Stimulated activated naive CD8-positive, alpha-beta T cell treated with anti-CD3 and anti-CD28 coated beads, Interleukin-15, Interleukin-2, amounts not matched to agents 100 ng/mL and 50 ng/mL, for 24 hours (primary cell): ENCODE results near the gene CABCOCO1.
"Not testable (repeated sequence)": the region's sequence is repeated elsewhere in the genome, so short reads cannot be mapped to it uniquely, and the experiment has no call there.

Source experiments
- H3K27ac Mint-ChIP-seq: one replicate; pipeline ENCODE4 v1.8.0; 2021; ENCODE audit warnings: mild to moderate bottlenecking, mixed read lengths
- H3K27me3 Mint-ChIP-seq: one replicate; pipeline ENCODE4 v1.8.0; 2021; ENCODE audit warnings: mixed read lengths
- H3K36me3 Mint-ChIP-seq: one replicate; pipeline ENCODE4 v1.8.0; 2021; ENCODE audit warnings: low read depth, mixed read lengths
- H3K4me1 Mint-ChIP-seq: one replicate; pipeline ENCODE4 v1.8.0; 2021; ENCODE audit warnings: low read depth, mixed read lengths
- H3K4me3 Mint-ChIP-seq: one replicate; pipeline ENCODE4 v1.8.0; 2021; ENCODE audit warnings: mild to moderate bottlenecking, mixed read lengths
- H3K9me3 Mint-ChIP-seq: one replicate; pipeline ENCODE4 v1.8.0; 2021; ENCODE audit warnings: mixed read lengths

The CABCOCO1 gene

DNA sequence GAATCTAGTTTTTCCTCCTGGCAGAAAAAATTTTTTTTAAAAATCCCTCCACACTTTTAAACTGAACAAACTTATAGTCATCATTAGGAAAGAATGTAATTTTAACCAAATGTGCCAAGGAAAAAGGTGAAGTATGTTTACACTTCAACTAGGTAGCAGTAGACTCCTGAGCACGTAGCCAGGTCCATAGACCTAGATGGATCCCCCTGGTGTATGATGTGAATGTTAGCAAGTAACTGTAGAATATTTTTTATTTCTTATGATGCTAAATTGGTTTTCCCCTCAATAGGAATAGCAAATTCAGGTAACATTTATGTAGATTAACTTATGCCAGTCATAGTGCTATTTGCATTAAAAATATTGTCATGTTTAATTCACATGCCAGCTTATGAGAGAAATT lies 19.6 kb downstream of the CABCOCO1 start:
- Mint-ChIP-seq H3K4me1 (no peaks in the 10 kb centered on the region), H3K9me3 (no peaks in the 10 kb centered on the region), H3K27ac (no peak overlapping the region), H3K36me3 (no peaks in the 10 kb centered on the region), H3K4me3 (no peak overlapping the region), H3K27me3 (peaks cover 7% of the 10 kb centered on the region)

DNA sequence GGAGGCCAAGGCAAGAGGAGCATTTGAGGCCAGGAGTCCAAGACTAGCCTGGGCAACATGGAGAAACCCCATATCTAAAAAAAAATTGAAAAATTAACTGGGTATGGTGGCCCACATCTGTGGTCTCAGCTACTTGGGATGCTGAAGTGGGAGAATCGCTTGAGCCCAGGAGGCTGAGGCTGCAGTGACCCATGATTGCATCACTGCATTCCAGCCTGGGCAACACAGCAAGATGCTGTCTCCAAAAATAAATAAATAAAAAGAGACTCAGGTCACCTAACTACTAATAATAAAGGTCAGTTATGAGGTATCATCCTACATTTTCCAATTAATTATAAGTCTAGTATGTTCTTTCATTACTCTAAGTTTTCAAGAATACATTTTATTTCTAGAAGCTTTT lies 20.6 kb downstream of the CABCOCO1 start:
- Mint-ChIP-seq H3K9me3 (no peaks in the 10 kb centered on the region), H3K27me3 (peaks cover 7% of the 10 kb centered on the region), H3K4me3 (no peak overlapping the region), H3K36me3 (no peaks in the 10 kb centered on the region), H3K4me1 (no peaks in the 10 kb centered on the region), H3K27ac (no peak overlapping the region)

DNA sequence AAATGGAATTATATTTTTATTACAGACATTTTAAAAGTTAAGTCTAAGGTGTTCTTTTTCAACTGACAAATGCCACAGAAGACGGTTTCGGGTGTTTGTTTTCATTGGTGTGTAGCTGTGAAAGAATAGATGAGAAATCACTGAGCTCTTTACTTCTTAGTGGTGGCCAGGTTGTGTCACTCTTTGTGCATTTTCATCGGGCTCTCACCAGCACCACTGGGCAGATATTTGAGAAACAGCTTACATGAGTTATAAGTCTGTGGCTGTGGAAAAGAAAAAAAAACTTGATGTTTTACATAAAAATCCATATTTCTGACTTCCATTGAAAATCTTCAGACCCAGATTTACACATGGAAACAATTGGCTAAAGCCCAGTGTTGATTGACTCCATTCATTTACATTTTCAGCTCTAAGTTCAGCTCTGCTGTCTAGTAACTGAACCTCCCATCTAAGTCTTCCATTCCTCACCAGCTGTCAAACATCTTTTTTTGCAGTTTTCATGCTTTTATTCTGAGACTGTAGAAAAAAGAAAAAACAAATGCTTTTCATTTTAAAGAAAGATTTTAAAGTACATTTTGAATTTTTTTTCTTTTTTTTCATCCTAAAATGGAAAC lies 22.3 kb downstream of the CABCOCO1 start:
- no peak overlapping the region for H3K4me3 Mint-ChIP-seq
- H3K9me3 Mint-ChIP-seq: no peaks in the 10 kb centered on the region
- H3K36me3 Mint-ChIP-seq: no peaks in the 10 kb centered on the region
- peaks cover 3% of the 10 kb centered on the region for H3K27me3 Mint-ChIP-seq
- H3K4me1 Mint-ChIP-seq: no peaks in the 10 kb centered on the region
- H3K27ac Mint-ChIP-seq: no peak overlapping the region

DNA sequence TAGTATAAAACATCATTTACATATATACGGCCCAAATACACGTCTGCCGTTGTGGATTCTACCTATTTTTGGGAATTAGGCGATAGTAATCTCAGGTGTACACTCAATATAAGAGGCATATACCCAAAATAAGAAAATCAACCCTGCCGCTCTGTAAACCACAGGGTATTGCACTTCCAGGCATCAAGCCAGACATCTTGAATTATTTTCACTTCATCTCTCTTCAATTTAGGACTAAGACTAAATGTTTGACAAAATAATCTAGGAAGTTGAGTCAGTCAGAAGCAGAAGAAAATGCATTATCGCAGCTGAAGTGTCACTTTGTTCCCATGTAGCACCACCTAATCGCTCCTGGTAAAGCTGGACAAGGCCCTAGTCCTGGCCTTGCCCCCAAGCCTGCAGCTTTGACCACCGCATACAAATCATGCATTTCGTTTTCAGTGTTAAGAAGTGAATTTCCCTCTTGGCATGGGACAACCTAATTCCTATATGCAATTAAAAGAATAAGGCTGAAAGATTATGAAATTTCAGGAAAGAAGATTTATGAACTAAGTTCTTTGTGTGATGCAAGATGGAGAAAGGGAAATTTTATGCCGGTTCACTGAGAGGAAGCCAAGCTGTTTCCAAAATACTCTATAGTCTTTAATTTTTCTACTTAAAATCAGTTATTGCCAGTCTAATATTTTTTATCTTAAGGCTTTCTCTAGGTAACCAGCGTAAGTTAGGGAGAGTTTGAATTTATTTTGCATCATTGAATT lies 26.0 kb downstream of the CABCOCO1 start:
- no peaks in the 10 kb centered on the region for H3K36me3 Mint-ChIP-seq
- H3K4me1 Mint-ChIP-seq: no peaks in the 10 kb centered on the region
- H3K27ac Mint-ChIP-seq: no peak overlapping the region
- no peaks in the 10 kb centered on the region for H3K27me3 Mint-ChIP-seq
- H3K9me3 Mint-ChIP-seq: no peaks in the 10 kb centered on the region
- no peak overlapping the region for H3K4me3 Mint-ChIP-seq

DNA sequence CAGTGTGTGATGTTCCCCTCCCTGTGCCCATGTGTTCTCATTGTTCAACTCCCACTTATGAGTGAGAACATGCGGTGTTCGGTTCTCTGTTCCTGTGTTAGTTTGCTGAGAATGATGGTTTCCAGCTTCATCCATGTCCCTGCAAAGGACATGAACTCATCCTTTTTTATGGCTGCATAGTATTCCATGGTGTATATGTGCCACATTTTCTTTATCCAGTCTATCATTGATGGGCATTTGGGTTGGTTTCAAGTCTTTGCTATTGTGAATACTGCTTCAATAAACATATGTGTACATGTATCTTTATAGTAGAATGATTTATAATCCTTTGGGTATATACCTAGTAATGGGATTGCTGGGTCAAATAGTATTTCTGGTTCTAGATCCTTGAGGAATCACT lies 28.9 kb downstream of the CABCOCO1 start:
- H3K9me3 Mint-ChIP-seq, H3K36me3 Mint-ChIP-seq, H3K4me3 Mint-ChIP-seq, H3K27me3 Mint-ChIP-seq, H3K4me1 Mint-ChIP-seq, H3K27ac Mint-ChIP-seq: not testable (repeated sequence)

DNA sequence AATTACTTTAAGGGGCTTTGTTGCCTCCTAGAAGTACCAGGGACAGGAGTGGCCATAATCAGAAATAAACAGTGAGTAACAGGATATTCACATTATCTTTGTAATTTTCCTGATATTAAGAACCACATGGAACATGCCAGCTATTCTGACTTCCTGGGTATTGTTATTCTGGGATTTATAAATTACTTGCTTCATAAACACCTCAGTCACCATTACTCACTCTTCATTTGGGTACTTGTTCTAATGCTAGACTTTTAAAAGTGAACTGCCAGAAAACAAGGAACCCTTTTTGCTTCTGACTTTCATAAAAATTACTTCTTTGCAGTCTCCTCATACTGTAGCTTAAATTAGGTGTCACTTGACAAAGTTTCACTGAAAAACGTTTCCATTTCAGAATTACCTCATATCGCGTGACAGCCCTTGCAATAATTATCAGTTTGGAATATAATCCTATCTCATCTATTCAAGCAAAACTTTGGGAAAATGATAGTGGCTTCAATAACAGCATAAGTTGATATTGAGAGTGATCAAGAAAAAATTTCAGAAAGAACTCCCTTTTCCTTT lies 29.8 kb downstream of the CABCOCO1 start:
- H3K9me3 Mint-ChIP-seq: no peaks in the 10 kb centered on the region
- peaks cover 3% of the 10 kb centered on the region for H3K27me3 Mint-ChIP-seq
- no peaks in the 10 kb centered on the region for H3K4me1 Mint-ChIP-seq
- H3K4me3 Mint-ChIP-seq: no peak overlapping the region
- H3K27ac Mint-ChIP-seq: no peak overlapping the region
- H3K36me3 Mint-ChIP-seq: no peaks in the 10 kb centered on the region

DNA sequence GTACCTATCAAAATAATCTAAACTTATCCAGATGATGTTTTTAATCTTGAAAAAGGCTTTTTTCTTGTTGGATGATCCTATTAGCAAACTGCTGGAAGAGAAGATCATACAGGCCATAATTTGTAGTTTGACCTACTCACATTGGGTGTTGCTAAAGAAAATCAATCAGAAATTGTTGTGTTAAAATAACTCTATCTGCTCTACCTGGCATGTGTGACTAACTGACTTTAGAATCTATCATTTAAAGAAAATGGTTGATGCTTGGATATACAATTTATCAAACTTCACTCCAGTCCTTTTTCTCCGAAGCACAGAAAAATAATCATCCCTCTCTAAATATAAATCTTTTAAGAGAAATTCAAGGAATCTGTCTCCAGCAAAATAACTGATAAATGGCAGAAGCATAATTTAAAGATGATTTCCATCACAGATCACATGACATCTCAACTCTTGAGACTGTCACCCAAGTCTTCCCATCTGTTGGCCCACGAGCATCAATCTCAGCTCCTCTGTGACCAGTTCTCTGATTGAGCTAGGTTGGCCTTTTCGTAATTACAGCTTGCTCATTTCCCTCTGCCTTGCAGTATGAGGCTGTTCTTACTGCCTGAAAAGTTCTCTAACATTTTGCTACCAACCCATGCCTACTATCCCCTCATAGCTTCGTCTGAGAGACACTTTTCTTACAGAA lies 36.4 kb downstream of the CABCOCO1 start:
- peaks cover 4% of the 10 kb centered on the region for H3K27me3 Mint-ChIP-seq
- no peak overlapping the region for H3K4me3 Mint-ChIP-seq
- H3K27ac Mint-ChIP-seq: no peak overlapping the region
- no peaks in the 10 kb centered on the region for H3K4me1 Mint-ChIP-seq
- H3K36me3 Mint-ChIP-seq: no peaks in the 10 kb centered on the region
- no peaks in the 10 kb centered on the region for H3K9me3 Mint-ChIP-seq

DNA sequence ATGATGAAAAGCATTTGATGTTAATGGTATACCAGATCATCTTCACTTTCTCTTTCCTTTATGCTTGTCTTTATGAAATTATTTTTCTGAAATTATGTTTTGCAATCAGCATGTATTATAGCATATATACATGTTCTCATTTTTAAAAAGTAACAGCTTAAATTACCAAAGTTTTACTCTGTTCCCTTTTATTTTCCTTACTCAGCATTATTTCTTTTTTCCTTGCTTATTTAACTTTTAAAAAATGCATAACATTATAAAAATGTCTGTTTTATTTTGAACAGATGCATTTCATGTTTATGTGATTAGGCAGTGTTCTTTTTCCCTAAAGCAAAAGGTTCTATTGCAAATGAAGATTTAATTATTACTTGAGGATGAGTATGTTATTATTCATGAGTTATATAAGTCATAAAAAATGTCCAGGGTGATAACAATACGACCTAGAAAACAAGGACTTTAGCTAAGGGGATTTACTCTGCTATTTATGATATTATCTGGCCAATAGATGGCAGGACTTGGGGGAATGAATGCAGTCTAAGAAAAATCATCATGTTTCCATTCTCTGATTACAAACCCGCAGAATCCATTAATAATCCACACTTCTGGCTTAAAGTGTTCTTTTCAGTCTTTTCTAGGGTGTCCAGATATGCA lies 38.5 kb downstream of the CABCOCO1 start:
- no peak overlapping the region for H3K4me3 Mint-ChIP-seq
- no peak overlapping the region for H3K27ac Mint-ChIP-seq
- peaks cover 4% of the 10 kb centered on the region for H3K27me3 Mint-ChIP-seq
- no peaks in the 10 kb centered on the region for H3K4me1 Mint-ChIP-seq
- H3K9me3 Mint-ChIP-seq: no peaks in the 10 kb centered on the region
- no peaks in the 10 kb centered on the region for H3K36me3 Mint-ChIP-seq

DNA sequence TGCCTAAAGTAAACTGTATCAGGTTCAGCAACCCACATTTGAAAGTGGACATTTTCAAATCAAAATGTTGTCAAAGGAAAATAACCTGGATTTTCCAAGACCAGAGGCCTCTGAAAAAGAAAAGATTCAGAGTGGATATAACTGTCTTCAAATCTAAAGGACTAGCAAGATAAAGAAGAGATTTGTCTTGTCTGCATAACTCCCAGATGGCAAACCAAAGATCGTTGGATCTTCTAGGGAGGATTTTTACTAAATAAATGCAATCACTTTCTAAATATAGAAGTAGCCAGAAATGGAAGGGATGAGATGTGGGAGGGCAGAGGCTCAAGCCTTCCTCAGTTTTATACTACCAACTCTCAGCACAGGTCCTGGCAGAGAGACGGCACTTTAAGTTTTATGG lies 39.0 kb downstream of the CABCOCO1 start:
- Mint-ChIP-seq H3K27me3 (peaks cover 4% of the 10 kb centered on the region), H3K9me3 (no peaks in the 10 kb centered on the region), H3K36me3 (no peaks in the 10 kb centered on the region), H3K27ac (no peak overlapping the region), H3K4me1 (no peaks in the 10 kb centered on the region), H3K4me3 (no peak overlapping the region)

DNA sequence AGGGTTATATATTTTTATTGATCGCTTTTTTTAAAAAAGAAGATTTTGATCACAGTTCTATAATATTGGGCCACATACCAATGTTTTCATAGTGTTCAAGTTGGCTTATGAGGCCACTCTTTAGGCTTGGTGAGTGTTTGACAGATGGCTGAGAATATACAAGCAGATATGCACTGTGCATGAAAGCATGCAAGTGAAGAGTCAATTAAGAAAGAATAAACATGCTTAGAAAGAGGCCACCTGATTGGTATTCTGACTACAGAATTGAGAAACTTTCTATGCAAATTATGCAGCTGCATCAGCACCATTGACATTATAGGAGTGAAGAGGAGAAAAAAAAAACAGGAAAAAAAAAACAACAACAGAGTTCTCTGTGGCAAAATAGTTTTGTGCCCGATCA lies 39.9 kb downstream of the CABCOCO1 start:
- no peak overlapping the region for H3K27ac Mint-ChIP-seq
- no peaks in the 10 kb centered on the region for H3K36me3 Mint-ChIP-seq
- H3K4me3 Mint-ChIP-seq: no peak overlapping the region
- H3K4me1 Mint-ChIP-seq: no peaks in the 10 kb centered on the region
- peaks cover 4% of the 10 kb centered on the region for H3K27me3 Mint-ChIP-seq
- H3K9me3 Mint-ChIP-seq: no peaks in the 10 kb centered on the region

DNA sequence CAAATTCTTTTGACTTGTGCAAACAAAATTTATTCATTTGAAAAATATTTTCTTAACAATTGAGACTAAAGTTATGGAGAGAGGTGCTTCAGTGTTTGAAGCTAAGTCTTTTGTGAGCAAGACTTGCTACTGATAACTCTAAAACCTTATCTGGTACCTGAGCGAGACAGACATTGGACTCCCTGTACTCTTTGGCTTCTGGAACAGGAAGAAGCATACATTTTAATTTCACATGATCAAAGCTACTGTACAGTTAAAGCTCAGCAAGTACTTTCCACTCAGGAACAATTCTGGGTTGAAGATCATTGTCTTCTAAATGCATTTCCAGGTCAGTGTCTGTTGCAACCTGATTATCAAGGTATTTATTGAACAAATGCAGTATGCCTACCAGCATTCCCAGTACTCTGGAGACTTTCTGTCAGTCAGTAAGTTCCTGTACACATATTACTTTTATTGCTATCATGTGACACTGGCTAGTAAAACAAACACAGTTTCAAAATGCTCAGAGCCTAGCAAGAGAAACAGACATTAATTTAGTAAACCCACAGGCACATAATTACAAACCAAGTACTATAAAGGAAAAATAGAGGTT lies 42.4 kb downstream of the CABCOCO1 start:
- no peaks in the 10 kb centered on the region for H3K9me3 Mint-ChIP-seq
- no peaks in the 10 kb centered on the region for H3K27me3 Mint-ChIP-seq
- H3K4me1 Mint-ChIP-seq: no peaks in the 10 kb centered on the region
- no peaks in the 10 kb centered on the region for H3K36me3 Mint-ChIP-seq
- H3K4me3 Mint-ChIP-seq: no peak overlapping the region
- no peak overlapping the region for H3K27ac Mint-ChIP-seq

DNA sequence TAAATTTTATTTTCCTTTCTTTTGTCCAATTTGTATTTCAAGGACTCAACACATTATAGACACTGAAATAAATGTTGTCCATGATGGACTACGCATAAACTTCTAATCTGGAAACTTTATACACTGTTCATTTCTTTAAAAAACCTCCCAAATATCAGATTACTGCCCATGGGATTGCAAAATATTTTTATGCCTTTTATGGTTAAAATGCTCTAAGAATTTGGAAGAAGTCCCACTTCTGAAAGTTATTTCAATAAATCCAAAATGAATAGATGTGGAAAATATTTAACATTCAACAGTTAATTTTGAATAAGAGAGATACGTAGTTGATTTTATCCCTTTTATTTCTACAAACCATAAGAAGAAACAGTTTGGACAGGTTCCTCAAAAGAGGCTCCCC lies 46.1 kb downstream of the CABCOCO1 start:
- Mint-ChIP-seq H3K27ac (no peak overlapping the region), H3K4me3 (no peak overlapping the region), H3K9me3 (no peaks in the 10 kb centered on the region), H3K27me3 (peaks cover 5% of the 10 kb centered on the region), H3K36me3 (no peaks in the 10 kb centered on the region), H3K4me1 (no peaks in the 10 kb centered on the region)

DNA sequence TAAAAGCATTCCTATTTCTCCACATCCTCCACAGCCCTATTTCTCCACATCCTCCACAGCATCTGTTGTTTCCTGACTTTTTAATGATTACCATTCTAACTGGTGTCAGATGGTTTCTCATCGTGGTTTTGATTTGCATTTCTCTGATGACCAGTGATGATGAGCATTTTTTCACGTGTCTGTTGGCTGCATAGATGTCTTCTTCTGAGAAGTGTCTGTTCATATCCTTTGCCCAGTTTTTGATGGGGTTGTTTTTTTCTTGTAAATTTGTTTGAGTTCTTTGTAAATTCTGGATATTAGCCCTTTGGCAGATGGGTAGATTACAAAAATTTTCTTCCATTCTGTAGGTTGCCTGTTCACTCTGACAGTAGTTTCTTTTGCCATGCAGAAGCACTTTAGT lies 49.4 kb downstream of the CABCOCO1 start:
- not testable (repeated sequence) for H3K27ac Mint-ChIP-seq, H3K4me3 Mint-ChIP-seq, H3K36me3 Mint-ChIP-seq, H3K9me3 Mint-ChIP-seq, H3K4me1 Mint-ChIP-seq
- peaks cover 15% of the 10 kb centered on the region for H3K27me3 Mint-ChIP-seq

DNA sequence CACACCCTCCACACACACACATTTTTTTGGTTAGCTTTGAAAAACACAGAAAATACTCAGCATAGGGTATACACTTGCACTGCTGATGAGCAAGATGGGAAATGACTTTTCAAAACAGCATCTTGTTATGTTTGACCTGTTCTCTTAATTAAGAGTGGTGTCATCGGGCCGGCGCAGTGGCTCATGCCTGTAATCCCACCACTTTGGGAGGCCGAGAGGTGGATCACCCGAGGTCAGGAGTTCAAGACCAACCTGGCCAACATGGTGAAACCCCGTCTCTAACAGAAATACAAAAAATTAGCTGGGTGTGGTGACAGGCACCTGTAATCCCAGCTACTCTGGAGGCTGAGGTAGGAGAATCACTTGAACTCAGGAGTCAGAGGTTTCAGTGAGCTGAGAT lies 56.7 kb downstream of the CABCOCO1 start:
- H3K27ac Mint-ChIP-seq, H3K9me3 Mint-ChIP-seq, H3K36me3 Mint-ChIP-seq, H3K4me3 Mint-ChIP-seq, H3K4me1 Mint-ChIP-seq: not testable (repeated sequence)
- H3K27me3 Mint-ChIP-seq: peaks cover 14% of the 10 kb centered on the region

DNA sequence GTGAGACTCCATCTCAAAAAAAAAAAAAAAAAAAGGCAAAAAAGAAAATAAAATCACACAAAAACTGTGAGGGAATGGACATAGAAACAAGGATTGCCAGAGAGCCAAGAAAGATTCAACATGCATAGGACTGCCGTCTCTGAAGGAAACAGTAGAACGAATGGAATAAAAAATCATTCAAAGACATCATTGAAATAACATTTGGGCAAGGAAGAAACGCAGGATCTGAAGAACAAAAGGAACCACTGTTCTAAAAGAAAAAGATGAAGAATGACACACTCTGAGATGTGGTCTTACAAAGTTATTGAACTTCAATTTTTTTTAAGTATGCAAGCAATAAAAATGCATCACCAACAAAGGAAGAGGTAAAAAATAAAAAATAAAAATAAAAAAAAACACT lies 57.2 kb downstream of the CABCOCO1 start:
- no peaks in the 10 kb centered on the region for H3K36me3 Mint-ChIP-seq
- no peaks in the 10 kb centered on the region for H3K9me3 Mint-ChIP-seq
- no peak overlapping the region for H3K27ac Mint-ChIP-seq
- H3K27me3 Mint-ChIP-seq: peaks cover 14% of the 10 kb centered on the region
- no peak overlapping the region for H3K4me3 Mint-ChIP-seq
- H3K4me1 Mint-ChIP-seq: no peaks in the 10 kb centered on the region
